Right hindlimb (tissue), 1 donor: ENCODE measurements around the gene KNDC1.
"Not testable (repeated sequence)": the region's sequence is repeated elsewhere in the genome, so short reads cannot be mapped to it uniquely, and the experiment has no call there.

Experiments
- DNase-seq: peaks from one replicate; pipeline ENCODE4 v3.0.0-alpha.2; 2018

KNDC1 gene

DNA sequence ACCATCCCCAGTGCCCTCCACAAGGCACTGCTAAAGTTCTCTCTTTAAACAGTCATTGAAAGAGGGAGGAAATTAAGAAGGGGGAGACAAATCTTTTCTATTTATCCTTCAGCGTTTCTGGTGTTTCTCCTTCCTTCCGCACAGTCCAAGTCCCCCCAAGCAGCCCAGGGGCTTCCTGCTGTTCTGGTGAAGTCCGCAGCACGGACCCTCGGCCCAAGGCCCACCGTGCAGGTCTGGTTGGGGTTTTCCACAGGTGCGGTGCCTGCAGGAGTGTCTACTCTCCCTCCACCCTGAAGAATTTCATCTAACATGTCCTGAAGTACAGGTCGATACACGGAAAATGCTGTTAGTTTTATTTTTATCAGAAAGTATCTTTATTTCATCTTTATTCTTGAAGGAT, 34.1 kb upstream of the KNDC1 start:
- no peak for DNase-seq

DNA sequence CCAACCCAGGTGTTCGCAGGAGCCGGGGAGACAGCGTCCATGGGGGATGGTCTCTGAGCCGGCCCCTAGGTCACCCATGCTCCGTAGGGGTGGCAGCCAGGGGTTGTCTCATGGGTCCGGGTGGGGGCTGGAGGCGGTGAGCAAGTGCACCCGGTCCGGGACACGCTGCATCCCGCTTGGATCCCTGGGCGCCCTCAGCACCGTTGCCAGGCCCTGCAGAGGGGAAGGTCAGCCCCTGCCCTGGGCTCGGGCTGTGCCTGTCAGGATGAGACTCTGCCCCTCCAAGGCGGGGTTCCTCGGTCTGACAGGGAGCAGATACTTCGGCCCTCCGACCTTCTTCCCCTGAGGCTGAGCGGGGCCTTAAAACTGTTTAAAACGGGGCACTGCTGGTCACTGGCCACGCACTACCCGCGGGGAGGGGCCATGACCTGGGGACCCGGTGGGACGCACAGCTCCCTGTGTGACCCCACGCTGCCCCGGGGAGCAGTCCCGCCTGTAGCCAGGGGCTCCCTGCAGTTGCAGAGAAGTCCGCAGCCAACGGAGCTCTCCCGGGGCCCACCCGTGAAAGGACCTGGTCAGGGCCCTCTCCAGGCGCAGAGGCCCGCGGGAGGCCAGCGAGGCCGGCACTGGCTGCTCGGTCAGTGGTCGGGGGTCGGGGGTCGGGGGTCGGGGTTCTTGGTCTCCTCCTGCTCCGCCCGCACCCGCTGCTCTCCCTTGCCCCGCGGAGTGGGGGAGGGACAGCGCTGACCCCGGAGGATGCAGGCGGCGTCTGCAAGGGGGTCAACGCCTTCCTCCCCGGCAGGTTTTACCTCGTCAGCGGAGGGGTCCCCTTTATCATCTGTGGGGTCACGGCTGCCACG, 33.4 kb upstream of the KNDC1 start:
- DNase-seq = no peak

DNA sequence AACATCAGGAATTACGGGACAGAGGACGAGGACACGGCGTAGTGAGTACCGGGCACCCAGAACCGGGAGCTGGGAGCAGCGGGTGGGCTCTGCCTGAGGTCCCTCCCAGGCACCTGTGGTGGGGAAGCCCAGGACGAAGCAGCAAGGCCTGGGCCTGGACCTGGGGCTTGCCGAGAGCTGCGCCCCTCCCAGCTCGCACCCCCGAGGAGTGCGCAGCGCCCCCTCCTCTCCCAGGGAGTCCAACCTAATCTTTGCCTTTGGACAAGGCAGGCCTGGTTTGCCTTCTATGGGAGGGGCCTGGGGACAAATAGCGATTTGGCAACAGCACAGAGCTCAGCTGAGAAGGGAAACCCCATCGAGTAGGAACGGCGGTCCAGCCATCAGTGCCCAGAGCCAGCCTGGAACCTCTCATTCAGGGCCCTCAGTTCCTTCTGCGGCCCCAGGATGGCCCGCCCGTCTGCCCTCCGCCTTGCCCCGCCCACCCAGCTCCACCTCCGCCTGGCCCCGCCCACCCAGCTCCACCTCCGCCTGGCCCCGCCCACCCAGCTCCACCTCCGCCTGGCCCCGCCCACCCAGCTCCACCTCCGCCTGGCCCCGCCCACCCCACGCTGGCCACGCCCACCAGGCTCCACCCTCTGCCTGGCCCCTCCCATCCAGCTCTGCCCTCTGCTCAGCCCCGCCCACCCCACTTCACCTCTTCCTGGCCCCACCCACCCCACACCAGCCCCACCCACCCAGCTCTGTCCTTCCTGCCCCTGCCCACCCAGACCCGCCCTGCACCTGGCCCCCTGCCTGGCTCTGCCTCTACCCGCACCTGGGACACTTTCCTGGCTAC, 32.5 kb upstream of the KNDC1 start:
- no peak for DNase-seq

DNA sequence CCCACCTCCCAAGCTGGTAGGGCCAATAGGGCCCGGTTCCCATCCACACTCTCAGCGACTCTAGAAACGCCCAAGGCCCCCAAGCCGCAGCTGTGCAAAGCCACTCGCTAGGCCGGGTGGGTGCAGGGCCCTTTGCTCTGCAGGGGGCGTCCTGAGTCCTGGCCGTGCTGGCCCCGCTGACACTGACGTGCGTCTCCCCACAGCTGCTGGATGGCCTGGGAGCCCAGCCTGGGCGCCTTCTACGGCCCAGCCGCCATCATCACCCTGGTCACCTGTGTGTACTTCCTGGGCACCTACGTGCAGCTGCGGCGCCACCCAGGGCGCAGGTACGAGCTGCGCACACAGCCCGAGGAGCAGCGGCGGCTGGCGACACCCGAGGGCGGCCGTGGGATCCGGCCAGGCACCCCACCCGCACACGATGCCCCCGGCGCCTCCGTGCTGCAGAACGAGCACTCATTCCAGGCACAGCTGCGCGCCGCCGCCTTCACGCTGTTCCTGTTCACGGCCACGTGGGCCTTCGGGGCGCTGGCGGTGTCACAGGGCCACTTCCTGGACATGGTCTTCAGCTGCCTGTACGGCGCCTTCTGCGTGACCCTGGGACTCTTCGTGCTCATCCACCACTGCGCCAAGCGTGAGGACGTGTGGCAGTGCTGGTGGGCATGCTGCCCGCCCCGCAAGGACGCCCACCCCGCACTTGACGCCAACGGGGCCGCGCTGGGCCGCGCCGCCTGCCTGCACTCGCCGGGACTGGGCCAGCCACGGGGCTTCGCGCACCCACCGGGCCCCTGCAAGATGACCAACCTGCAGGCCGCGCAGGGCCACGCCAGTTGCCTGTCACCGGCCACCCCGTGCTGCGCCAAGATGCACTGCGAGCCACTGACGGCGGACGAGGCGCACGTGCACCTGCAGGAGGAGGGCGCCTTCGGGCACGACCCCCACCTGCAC, 31.6 kb upstream of the KNDC1 start:
- no peak for DNase-seq

DNA sequence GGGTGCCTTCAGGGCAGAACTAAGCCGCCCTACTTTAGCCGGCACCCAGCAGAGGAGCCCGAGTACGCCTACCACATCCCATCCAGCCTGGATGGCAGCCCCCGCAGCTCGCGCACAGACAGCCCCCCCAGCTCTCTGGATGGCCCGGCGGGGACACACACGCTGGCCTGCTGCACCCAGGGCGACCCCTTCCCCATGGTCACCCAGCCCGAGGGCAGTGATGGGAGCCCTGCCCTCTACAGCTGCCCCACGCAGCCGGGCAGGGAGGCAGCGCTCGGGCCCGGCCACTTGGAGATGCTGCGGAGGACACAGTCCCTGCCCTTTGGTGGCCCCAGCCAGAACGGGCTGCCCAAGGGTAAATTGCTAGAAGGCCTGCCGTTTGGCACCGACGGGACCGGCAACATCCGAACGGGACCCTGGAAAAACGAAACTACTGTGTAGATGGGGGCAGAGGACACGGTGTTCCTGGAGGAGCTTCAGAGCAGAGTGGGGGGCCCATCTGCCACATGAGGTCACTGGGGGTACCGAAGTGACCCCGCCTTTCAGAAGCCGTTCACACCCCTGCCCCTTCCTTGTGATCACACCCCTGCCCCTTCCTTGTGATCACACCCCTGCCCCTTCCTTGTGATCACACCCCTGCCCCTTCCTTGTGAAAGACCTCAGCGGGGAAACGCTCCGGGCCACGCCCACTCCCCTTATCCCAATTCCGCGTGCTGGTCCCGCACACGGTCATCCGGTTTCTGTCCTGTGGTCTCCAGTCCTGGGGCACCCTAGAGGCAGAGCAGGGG, 30.8 kb upstream of the KNDC1 start:
- DNase-seq = no peak

DNA sequence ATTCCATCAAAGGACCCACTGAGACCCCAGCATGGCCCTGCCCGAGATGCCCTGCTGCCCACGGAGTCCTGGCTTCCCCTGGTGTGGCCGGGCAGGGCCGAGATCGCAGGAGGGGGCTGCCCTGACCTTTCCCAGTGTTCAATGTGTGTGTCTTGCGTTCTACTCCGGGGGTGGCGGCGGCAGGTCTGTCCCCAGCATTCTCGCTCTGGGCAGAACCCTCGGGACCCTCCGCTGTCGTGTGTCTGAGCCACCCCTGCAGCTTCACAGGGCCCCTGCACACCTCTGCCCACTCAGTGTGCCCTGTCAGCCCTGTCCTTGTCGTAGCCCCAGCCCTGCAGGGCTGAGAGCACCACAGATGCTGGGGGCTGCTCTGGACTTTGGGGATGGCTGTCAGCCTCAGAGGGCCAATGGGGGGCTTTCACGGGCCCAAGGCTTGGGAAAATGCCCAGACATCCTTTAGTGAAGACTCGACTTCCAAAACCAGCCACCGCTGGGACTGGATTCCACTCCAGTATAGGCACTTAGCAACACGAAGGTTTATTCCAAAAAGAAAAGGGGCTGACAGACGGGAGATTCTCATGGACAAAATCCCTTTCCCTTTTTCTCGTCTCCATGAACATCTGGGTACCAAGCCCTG, 30.0 kb upstream of the KNDC1 start:
- no peak for DNase-seq

DNA sequence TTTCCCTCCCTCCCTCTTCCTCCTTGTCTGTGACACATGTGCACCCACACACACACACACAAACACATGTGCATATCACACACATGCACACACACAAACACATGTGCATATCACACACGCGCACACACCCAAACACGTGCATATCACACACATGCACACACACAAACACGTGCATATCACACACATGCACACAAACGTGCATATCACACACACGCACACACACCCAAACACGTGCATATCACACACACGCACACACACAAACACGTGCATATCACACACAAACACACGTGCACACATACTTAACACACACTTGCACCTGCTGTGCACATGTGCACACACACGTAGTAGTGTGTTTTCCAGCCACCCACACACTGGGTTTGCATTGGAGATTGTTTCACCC, 29.4 kb upstream of the KNDC1 start:
- DNase-seq = no peak

DNA sequence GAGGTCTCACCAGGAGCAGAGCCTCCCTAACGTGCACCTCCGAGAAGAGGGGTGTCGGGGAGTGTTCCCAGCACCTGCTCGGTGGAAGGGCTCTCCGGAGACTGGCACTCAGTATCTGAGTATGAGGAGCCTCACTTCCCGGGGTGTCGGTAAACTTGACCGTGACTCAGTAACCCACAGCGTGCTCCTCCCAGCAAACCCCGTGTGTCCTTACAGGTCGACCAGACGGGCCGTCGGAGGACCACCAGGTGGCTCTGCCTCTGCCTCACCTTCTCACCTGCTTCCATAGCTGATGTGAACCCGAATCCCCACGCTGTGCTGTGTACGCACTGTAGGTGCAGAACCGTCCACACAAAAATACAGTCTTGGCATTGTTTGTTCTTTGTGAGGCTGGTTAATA, 29.0 kb upstream of the KNDC1 start:
- no peak for DNase-seq

DNA sequence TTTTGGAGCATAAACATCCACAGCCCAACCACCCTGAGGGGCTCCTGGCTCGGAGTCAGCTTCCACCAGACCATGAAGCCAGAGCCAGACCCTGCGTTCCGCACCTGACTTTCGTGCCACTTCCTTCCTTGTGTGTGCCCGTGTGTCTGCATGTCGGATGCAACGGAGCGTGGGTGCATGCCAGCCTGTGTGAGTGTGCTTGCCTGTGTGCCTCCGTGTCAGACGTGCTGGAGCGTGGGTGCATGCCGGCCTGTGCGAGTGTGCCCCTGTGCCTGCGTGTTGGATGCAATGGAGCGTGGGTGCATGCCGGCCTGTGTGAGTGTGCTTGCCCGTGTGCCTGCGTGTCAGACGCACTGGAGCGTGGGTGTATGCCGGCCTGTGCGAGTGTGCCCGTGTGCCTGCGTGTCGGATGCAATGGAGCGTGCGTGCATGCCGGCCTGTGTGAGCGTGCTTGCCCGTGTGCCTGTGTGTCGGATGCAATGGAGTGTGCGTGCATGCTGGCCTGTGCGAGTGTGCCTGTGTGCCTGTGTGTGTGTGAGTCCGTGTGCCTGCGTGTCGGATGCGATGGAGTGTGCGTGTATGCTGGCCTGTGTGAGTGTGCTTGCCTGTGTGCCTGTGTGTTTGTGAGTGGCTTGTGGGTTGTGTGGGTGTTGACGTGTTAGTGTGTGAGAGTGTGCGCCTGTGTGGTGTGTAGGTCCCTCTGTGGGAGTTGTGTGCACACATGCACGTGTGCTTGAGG, 28.1 kb upstream of the KNDC1 start:
- no peak for DNase-seq

DNA sequence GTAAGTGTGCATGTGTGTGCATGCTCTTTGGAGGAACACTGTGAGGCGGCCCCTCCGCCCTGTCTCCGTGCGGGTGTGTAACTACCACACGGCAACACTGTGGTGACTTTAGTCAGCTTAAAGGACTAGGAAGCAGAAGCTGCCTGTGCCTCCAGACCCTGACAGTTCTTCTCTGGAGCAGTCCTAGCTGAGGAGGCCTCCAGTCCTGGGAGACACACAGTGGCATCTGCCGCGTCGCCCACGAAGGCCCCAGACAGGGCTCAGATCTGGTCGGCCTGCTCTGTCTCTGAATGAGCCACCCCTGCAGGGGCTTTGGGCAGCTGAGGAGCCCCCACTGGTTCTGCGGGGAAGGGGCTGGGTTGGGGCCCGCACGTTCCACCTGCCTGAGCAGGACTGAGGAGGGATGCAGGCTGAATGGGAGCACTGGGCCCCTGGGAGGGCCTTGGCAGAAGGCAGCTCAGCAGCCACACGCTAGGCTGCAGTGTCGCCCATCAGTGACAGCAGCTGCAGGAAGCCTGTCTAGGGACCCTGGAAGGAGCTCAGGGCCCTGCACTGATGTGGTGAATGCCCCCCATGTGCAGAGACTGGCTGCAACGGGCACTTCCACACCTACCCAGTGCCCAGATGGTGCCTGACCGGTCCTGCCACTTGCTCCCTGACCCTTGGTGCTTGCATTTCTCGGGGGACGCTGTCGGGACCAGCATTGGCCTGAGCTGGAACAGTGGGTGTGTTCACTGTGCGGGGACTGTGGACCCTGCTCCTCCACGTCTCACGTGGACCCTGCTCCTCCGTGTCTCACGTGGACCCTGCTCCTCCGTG, 27.3 kb upstream of the KNDC1 start:
- DNase-seq = no peak

DNA sequence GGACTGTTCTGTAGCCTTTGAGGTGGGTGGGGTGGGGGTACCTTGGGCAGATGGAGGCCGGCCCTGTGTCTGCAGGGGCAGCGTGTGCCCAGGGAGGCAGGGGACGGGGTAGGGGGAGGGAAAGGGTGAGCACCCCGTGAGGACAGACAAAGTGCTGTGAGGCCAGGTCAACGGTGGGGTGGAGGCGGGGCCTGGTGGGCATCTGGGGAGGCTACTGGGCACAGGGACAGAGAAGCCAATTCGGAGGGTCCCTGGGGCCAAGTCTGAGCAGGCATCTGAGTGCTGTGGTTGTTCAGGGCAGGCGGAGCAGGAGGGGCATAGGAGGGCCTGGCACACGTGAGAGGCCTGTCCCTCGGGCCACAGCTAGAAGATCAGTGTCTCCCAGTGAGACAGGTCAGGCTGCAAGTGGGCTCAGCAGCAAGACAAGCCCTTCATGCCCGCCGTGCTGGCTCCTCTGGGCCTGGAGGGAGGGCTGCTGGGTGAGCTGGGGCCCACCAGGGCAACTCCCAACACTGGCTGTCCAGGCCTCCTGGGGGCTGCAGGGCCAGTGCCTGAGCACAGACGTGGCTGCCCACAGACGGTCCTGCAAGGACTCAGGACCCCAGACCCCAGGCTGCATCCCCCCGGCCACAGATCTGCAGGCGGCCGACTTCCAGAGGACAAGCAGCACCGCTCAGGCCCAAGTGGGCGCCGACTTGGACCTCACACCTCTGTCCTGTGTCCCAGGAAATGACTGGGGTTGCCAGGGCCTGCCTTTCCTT, 26.4 kb upstream of the KNDC1 start:
- DNase-seq = no peak

DNA sequence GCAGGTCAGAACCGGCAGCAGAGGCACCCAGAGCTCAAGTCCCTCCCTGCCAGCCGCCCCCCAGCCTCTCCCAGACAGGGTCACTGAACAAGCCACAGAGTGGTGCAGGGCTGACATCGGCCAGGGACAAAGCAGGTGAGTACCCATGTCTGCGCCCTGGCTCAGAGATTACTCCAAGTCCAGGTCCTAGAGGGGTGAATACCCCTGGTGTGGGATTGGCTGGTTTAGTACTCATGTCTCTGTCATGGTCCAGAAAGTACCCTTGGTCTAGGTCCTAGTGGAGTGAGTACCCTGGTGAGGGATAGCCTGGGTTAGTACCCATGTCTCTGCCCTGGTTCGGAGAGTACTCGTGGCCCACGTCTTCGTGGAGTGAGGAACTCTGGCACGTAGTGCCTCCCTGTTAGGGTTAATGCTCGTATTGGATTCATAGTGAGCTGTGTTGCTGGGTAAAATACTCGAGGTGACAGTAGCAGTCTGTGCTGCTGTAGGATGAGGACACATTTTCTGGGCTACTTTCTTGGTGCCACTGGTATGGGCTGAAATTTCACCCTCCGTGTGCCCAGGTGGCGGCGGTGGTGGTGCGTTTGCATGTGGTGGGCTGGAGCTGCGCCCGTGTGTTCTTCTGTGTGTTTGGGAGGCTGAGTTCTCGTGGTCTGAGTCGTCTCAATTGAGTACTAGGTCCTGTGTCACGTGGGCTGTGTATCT, 25.5 kb upstream of the KNDC1 start:
- no peak for DNase-seq

DNA sequence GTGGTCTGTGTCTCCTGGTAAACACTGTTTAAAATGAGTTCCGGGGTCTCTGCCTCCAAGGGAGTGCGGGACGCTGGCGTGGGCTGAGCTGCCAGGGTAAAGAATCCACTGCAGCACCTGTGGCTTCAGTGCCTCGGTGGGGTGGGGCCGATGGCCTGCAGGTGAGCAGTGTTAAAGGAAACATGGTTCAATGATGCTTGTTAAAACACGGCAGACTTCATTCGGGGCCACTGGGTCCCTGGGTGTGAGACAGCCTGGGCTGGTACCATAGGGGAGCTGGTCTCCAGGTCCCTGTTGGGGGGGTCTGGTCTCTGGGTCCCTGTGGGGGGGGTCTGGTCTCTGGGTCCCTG, 24.9 kb upstream of the KNDC1 start:
- no peak for DNase-seq

DNA sequence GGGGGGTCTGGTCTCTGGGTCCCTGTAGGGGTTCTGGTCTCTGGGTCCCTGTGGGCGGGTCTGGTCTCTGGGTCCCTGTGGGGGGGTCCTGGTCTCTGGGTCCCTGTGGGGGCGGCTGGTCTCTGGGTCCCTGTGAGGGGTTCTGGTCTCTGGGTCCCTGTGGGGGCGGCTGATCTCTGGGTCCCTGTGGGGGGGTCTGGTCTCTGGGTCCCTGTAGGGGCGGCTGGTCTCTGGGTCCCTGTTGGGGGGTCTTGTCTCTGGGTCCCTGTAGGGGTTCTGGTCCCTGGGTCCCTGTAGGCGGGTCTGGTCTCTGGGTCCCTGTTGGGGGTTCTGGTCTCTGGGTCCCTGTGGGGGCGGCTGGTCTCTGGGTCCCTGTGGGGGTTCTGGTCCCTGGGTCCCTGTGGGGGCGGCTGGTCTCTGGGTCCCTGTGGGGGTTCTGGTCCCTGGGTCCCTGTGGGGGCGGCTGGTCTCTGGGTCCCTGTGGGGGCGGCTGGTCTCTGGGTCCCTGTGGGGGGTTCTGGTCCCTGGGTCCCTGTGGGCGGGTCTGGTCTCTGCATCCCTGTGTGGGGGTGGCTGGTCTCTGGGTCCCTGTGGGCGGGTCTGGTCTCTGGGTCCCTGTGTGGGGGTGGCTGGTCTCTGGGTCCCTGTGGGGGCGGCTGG, 22.4 kb upstream of the KNDC1 start:
- DNase-seq = not testable (repeated sequence)

DNA sequence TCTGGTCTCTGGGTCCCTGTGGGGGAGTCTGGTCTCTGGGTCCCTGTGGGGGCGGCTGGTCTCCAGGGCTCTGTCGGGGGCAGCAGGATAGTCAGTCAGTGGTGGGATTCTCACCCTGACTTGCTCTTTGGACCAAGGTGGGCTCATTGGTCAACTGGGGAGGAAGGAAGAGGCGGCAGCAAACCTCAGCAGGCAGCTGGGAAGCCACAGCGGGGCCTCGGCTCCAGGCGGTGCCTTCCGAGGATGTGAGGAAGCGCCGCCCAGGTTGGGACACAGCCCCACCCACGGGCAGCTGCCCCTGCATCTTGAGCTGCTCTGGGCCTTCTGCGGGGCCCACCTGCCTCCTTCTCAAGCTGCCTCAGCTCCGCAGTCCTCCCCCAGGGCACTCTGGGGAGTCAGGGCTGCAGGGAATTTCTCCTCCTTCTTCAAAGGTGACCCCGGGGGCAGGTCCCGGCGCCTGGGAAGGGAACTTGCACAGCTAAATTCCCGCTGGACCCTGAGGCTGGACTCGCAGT, 20.4 kb upstream of the KNDC1 start:
- peak; percentile 17 for DNase-seq

DNA sequence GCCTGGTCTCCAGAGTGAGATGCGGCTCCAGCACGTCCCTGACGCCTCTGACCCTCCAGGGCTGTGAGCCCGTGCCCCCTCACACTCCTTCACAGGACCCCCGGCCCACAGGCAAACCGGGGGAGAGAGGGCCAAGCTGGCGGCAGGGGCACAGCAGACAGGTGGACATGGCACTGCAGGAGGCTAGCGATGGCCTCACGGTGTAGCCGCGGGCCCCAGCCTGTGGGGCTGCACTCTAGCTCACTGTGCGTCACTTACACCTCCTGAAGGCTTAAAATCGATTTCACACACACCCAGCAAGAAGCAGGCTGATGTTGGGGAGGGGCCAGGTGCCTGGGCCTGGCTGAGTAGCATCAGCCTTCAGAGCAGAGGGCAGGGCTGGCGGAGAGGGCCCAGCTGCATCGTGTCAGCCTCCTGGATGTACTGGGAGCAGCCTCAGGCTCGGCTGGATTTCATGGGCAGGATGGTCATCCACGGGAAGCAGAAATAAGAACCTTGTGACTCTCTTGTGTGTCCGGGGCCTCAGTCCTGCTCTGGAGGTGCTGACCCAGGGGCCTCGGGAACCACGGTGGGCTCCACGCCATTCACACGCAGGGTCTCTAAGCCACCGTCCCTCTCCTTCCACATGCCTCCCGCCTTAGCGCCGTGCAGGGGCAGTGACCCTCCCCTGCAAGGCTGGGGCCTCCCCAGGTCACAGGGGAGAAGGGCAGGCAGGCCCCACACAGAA, 19.4 kb upstream of the KNDC1 start:
- peak; percentile 17 for DNase-seq
